SU-DHL-6 (cell line): ENCODE measurements around the gene HARBI1.

Experiments
- H2AFZ ChIP-seq: fragments of 200-600 bp; sonication (generic); 2 replicates; pipeline ENCODE4 v1.6.1; 2014; ENCODE audit warnings: low read depth, mild to moderate bottlenecking, moderate library complexity, mixed read lengths, antibody characterized with exemption, low read length; ENCODE audit not compliant: severe bottlenecking
- H3F3A ChIP-seq: fragments of 200-600 bp; shearing (Covaris generic); 2 replicates; pipeline ENCODE4 v1.6.0; 2016; ENCODE audit warnings: antibody characterized with exemption, mild to moderate bottlenecking; ENCODE audit not compliant: insufficient read depth
- H3K27ac ChIP-seq: fragments of 200-600 bp; sonication (generic); 2 replicates; pipeline ENCODE4 v1.5.1; 2016; ENCODE audit warnings: low read depth, mild to moderate bottlenecking, low read length, moderate library complexity, mixed read lengths
- H3K27me3 ChIP-seq: fragments of 200-600 bp; sonication (generic), shearing (Covaris generic); 2 replicates; pipeline ENCODE4 v1.6.0; 2014; ENCODE audit warnings: mild to moderate bottlenecking, low read length
- H3K36me3 ChIP-seq: fragments of 200-600 bp; sonication (generic); 2 replicates; pipeline ENCODE4 v1.6.1; 2014; ENCODE audit warnings: mild to moderate bottlenecking, low read length, mixed read lengths
- H3K4me2 ChIP-seq: fragments of 300-600, 200-600 bp; shearing (Covaris generic), sonication (generic); 2 replicates; pipeline ENCODE4 v1.6.0; 2014; ENCODE audit warnings: low read length, low read depth, mild to moderate bottlenecking; ENCODE audit not compliant: poor library complexity, severe bottlenecking
- H3K4me3 ChIP-seq: fragments of 200-600 bp; sonication (generic); 2 replicates; pipeline ENCODE4 v1.5.1; 2014; ENCODE audit warnings: antibody characterized with exemption, low read length, mild to moderate bottlenecking, mixed read lengths; ENCODE audit not compliant: insufficient read depth, poor library complexity, severe bottlenecking
- H3K79me2 ChIP-seq: fragments of 200-600 bp; sonication (generic); 2 replicates; pipeline ENCODE4 v1.6.1; 2014; ENCODE audit warnings: mild to moderate bottlenecking, low read length, moderate library complexity; ENCODE audit not compliant: insufficient read depth
- H3K9ac ChIP-seq: fragments of 200-600 bp; sonication (generic); 2 replicates; pipeline ENCODE4 v1.7.0; 2014; ENCODE audit warnings: mild to moderate bottlenecking, low read length
- H3K9me2 ChIP-seq: fragments of 200-600 bp; sonication (generic); replicated peaks from 2 replicates; pipeline ENCODE4 v1.6.1; 2014; ENCODE audit warnings: low read length; ENCODE audit not compliant: insufficient read depth
- H3K9me3 ChIP-seq: fragments of 200-600 bp; sonication (generic); 2 replicates; pipeline ENCODE4 v1.6.1; 2014; ENCODE audit warnings: low read length, mixed read lengths; ENCODE audit not compliant: insufficient read depth
- H4K20me1 ChIP-seq: fragments of 200-600 bp; sonication (generic); 2 replicates; pipeline ENCODE4 v1.6.1; 2014; ENCODE audit warnings: low read depth, mild to moderate bottlenecking, antibody characterized with exemption, low read length, moderate library complexity, mixed read lengths
- EZH2phosphoT487 ChIP-seq: fragments of 200-600 bp; sonication (generic), shearing (Covaris generic); conservative IDR thresholded peaks from 2 replicates; pipeline ENCODE4 v1.6.1; 2018; ENCODE audit warnings: mild to moderate bottlenecking, antibody characterized with exemption, low read length, moderate library complexity, mixed read lengths
- TF ChIP-seq, protein P1 (sequence below): fragments of 200-600 bp; sonication (generic); IDR thresholded peaks from one replicate; pipeline ENCODE4 v1.5.1; 2017; ENCODE audit warnings: antibody characterized with exemption, mild to moderate bottlenecking, low read length, moderate library complexity; ENCODE audit not compliant: insufficient read depth, poor library complexity, severe bottlenecking

The HARBI1 gene

DNA sequence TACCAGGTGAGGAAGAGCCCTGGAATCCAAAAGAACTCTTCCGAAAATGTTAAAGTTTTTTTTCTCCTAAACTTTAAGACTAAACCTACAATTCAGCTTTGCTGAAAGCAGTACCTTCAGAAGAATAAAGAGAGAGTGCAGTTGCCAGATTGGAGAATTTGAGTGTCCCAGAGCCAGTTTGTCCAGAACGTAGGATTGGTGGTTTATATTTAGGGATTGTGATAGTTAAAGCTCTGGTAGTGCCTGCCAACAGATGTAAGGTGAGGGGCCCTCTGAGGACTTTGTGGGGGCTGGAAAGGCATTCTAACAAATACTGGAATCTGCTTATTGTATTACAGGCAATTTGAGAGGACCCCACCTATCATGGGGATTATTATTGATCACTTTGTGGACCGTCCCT lies 40.2 kb upstream of the HARBI1 start:
- Histone ChIP-seq H3K27me3 (no peaks in the 10 kb centered on the region), H3K9me2 (no peaks in the 10 kb centered on the region), H3K4me3 (no peak overlapping the region), H2AFZ (no peak overlapping the region), H3F3A (no peaks in the 10 kb centered on the region), H3K9me3 (no peaks in the 10 kb centered on the region), H3K9ac (no peak overlapping the region), H3K36me3 (peaks cover 8% of the 10 kb centered on the region), H3K27ac (no peak overlapping the region), H4K20me1 (no peaks in the 10 kb centered on the region), H3K4me2 (no peak overlapping the region), H3K79me2 (no peaks in the 10 kb centered on the region)
- TF ChIP-seq EZH2phosphoT487, result no peak
- TF ChIP-seq, protein P1, sequence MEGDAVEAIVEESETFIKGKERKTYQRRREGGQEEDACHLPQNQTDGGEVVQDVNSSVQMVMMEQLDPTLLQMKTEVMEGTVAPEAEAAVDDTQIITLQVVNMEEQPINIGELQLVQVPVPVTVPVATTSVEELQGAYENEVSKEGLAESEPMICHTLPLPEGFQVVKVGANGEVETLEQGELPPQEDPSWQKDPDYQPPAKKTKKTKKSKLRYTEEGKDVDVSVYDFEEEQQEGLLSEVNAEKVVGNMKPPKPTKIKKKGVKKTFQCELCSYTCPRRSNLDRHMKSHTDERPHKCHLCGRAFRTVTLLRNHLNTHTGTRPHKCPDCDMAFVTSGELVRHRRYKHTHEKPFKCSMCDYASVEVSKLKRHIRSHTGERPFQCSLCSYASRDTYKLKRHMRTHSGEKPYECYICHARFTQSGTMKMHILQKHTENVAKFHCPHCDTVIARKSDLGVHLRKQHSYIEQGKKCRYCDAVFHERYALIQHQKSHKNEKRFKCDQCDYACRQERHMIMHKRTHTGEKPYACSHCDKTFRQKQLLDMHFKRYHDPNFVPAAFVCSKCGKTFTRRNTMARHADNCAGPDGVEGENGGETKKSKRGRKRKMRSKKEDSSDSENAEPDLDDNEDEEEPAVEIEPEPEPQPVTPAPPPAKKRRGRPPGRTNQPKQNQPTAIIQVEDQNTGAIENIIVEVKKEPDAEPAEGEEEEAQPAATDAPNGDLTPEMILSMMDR, result no peak

DNA sequence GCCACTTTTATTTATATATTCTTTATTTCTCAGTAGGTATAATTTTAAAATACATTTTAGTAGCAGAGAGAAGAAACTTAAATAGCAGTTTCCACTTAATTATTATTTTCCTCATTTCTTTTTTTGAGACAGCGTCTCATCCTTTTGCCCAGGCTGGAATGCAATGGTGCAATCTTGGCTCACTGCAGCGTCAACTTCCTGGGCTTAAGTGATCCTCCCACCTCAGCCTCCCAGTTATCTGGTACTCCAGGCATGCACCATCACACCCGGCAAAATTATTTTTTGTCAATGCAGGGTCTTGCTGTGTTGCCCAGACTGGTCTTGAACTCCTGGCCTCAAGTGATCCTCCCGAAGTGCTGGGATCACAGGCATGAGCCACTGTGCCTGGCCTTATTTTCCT lies 38.6 kb upstream of the HARBI1 start:
- no peaks in the 10 kb centered on the region for H3K9me3 ChIP-seq
- TF ChIP-seq, protein P1, result no peak
- TF ChIP-seq EZH2phosphoT487, result no peak
- H3K27me3 ChIP-seq, result no peaks in the 10 kb centered on the region
- no peak overlapping the region for H3K9ac ChIP-seq
- no peak overlapping the region for H3K4me3 ChIP-seq
- peaks cover 8% of the 10 kb centered on the region for H3K36me3 ChIP-seq
- no peaks in the 10 kb centered on the region for H3K9me2 ChIP-seq
- H3K27ac ChIP-seq, result no peak overlapping the region
- no peak overlapping the region for H2AFZ ChIP-seq
- no peak overlapping the region for H3K4me2 ChIP-seq
- no peaks in the 10 kb centered on the region for H4K20me1 ChIP-seq
- H3F3A ChIP-seq, result no peaks in the 10 kb centered on the region
- H3K79me2 ChIP-seq, result no peaks in the 10 kb centered on the region

DNA sequence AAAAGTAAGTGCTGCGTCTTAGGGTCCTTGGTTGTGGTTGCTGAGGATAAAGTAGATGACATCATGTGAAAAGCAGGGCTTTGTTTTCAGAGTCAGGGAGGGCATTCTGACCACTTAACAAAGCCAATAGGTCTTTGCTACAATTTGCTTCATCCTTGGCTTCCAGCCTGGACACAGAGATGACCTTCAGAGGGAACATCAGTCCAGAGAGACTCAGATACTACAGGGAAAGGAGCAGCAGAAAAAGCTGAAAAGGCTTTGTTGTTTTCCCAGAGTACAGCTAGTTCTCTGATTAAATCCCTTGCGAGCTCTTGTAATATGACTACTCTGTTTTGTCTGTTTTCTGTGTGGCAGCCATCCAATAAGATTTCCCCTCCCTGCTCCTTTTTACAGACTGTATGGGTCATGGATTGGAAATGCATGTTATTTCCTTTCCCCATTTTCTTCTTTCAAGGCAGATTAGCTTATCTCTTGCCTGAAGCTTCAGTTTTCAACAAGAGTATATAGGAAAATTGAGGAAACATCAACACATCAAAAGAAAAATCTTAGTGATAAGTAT lies 32.2 kb upstream of the HARBI1 start:
- Histone ChIP-seq H4K20me1 (no peaks in the 10 kb centered on the region), H3K9me2 (no peaks in the 10 kb centered on the region), H2AFZ (no peak overlapping the region), H3K36me3 (no peaks in the 10 kb centered on the region), H3K27ac (no peak overlapping the region), H3F3A (no peaks in the 10 kb centered on the region), H3K9ac (no peak overlapping the region), H3K79me2 (no peaks in the 10 kb centered on the region), H3K9me3 (no peaks in the 10 kb centered on the region), H3K4me3 (no peak overlapping the region), H3K27me3 (no peaks in the 10 kb centered on the region), H3K4me2 (no peak overlapping the region)
- no peak for TF ChIP-seq EZH2phosphoT487
- TF ChIP-seq, protein P1, result no peak
